Fibroblast of pulmonary artery (primary cell): ENCODE measurements around the gene CLTCL1.
"Not testable (repeated sequence)": the region's sequence is repeated elsewhere in the genome, so short reads cannot be mapped to it uniquely, and the experiment has no call there.

ENCODE experiments used
- DNase-seq: peaks from one replicate; pipeline ENCODE4 v3.0.0-alpha.2; 2010; ENCODE audit warnings: low read depth
- H3K4me3 ChIP-seq: replicated peaks from 2 replicates; pipeline ENCODE4 v1.5.1; 2011; ENCODE audit warnings: low read depth, mild to moderate bottlenecking, control low read depth, low read length, moderate library complexity
- TF ChIP-seq, protein P1 (sequence below): IDR thresholded peaks from 2 replicates; pipeline ENCODE4 v1.5.1; 2011; ENCODE audit warnings: mild to moderate bottlenecking, control low read depth, low read length, inconsistent platforms; ENCODE audit errors: missing control alignments

The CLTCL1 gene

DNA sequence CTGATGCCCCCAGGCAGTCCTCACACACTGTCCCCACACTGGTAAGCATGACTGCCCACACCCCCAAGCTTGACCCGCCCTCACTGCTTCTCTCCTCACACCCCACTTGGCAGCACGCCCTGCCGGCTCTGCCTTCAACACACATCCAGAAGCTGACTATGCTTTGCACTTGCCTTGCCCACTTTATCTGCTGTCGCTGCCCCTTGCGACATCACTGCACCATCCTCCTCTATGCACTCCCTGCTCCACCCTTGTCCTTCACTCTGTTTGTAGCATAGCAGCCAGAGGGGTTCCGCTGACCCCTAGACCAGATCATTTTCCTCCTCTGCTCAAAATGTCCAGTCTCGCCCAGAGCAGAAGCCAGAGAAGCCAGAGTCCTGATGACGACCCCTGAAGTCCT is 87.7 kb downstream of the CLTCL1 start:
- DNase-seq, result no peak
- no peak overlapping the region for H3K4me3 ChIP-seq
- TF ChIP-seq, protein P1, sequence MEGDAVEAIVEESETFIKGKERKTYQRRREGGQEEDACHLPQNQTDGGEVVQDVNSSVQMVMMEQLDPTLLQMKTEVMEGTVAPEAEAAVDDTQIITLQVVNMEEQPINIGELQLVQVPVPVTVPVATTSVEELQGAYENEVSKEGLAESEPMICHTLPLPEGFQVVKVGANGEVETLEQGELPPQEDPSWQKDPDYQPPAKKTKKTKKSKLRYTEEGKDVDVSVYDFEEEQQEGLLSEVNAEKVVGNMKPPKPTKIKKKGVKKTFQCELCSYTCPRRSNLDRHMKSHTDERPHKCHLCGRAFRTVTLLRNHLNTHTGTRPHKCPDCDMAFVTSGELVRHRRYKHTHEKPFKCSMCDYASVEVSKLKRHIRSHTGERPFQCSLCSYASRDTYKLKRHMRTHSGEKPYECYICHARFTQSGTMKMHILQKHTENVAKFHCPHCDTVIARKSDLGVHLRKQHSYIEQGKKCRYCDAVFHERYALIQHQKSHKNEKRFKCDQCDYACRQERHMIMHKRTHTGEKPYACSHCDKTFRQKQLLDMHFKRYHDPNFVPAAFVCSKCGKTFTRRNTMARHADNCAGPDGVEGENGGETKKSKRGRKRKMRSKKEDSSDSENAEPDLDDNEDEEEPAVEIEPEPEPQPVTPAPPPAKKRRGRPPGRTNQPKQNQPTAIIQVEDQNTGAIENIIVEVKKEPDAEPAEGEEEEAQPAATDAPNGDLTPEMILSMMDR, result no peak

DNA sequence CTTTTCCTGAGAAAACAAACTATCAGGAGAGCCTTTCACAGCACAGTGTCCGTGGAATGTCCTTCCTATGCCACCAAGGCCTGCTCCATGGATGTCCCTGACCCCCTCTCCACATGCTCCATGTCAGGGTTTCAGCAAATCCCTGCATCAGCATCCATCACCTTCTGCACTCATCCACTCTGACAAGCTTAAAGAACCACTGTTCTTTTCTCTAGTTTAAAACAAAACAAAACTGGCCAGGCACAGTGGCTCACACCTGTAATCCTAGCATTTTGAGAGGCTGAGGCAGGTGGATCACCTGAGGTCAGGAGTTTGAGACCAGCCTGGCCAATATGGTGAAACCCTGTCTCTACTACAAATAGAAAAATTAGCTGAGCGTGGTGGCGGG is 88.7 kb downstream of the CLTCL1 start:
- not testable (repeated sequence) for DNase-seq, H3K4me3 ChIP-seq

DNA sequence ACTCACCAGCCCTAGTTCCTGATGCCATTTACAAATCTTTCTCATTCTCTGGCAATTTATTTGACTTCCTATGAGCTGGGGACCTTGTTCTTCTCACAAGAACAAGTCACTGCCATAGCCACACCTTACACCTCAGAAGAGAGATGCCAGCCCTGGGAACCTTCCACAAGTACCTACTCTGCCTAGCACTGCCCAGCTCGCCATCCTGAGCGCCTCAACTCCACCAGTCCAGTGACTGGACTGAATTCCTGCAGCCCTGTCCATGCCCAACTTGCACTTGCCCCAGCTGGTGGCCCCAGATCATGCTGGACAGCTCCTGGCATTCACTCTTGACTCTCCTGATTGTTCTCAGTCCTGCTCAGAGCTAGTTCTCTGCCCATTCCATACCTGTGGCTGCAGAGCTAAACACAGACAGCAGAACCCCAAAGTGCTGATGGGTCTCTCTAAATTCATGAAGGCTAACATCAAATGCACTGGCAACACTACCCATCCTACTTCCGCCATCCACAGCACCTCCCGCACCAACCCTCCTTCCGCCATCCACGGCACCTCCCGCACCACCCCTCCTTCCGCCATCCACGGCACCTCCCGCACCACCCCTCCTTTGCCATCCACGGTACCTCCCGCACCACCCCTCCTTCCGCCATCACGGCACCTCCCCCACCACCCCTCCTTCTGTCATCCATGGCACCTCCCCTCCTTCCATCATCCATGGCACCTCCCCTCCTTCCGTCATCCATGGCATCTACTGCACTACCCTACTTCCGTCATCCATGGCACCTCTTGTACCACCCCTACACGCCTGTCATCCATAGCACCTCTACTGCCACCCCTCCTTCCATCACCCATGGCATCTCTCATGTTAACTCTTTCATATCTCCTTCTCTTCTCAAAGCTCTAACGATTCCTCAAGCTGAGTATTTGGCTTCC is 89.4 kb downstream of the CLTCL1 start:
- TF ChIP-seq, protein P1, result no peak
- H3K4me3 ChIP-seq, result no peak overlapping the region
- no peak for DNase-seq

DNA sequence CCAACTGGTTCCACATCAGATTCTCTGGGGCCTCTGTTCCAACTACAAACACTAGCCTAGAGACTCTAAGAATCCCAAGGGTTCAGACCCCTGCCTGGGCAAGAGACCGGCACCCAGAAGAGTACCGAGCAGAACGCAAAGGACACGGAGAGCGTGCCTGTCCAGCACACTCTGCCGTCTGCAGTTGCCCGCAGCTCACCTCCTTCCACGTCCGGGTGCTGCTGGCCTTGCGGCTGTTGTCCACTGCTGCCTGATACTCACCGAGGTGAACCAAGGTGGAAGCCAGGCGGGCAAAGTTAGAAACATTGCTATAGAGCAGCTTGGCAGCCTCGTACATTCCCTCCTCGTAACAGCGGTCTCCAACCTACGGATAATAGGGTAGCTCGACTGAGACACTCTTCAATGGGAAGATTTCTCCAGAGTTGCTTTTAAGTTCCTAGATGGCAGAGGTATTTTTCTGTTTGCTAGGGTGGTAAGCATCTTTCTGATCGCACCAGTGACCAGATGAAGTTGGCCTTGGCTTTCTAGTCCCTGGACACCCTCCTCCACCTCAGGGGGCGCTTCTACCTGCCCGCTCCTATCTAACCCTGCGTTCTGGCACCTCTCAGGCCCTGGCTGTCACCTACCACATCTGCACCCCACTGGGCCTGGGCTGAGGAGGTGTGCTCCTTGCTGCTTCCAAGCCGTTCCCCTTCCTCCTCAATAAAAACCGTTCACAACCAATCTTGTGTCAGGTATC is 90.2 kb downstream of the CLTCL1 start:
- DNase-seq, result no peak
- no peak overlapping the region for H3K4me3 ChIP-seq
- TF ChIP-seq, protein P1, result no peak

DNA sequence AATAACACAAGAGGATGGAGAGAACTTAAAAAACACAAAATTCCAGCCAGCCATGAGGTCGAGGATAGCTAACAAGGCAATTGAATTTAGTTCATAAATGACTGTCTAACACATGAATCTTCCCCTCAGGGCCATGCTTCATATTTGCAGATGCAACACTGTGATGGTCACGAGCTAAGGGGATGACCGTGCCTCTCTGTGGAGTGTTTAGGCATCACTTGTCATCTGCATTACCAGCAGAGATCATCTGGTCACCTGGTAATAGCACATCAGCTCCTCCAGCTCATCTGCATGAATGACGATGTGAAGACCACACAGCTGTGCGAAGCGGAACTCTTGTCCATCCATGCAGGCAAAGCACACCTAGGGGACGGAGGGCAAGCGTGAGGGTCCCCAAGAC is 92.0 kb downstream of the CLTCL1 start:
- no peak overlapping the region for H3K4me3 ChIP-seq
- DNase-seq, result no peak
- TF ChIP-seq, protein P1, result no peak

DNA sequence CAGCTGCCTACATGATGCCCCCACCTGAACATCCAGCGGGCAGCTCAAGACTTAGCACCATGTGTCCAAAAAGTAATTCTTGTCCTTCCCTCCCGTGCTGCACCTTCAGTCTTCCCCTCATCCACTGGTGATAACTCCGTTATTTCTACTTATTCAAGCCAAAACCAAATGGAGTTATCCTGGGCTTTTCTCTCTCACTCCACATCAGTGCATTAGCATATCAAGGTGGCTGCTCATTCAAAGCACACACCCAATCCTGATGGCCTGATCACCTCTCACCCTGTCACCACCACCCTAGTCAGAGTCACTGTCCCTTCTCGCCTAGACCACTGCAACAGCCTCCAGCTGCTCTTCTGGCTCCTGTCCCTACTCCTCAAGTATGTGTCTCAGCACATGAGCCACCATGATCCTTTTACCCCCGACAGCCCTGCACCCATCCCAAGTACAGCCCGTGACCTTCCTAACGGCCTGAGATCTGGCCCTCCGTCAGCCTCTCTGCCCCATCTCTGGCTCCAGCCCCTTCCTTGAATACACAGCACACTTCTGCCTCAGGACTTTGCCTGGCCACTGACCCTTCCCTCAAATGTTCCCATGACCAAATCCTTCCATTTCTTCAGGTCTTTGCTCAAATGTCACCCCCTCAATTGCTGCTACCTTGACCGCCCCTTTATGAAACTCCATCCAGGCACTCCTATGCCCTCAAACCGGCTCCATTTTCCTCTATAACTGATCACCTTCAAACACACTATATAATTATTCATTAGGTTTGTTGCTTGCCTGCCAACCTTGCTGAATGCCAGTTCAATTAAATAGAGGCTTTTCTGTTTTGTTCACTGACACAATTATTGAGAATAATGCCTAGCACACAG is 93.3 kb downstream of the CLTCL1 start:
- TF ChIP-seq, protein P1, result no peak
- H3K4me3 ChIP-seq, result no peak overlapping the region
- DNase-seq, result no peak
